Stimulated activated CD4-positive, alpha-beta T cell treated with anti-CD3 and anti-CD28 coated beads, Interleukin-2, amount 100 ng/mL, for 24 hours (primary cell): ENCODE results near the gene FMNL2.
"Not testable (repeated sequence)": the region's sequence is repeated elsewhere in the genome, so short reads cannot be mapped to it uniquely, and the experiment has no call there.

ENCODE experiments used
- DNase-seq, 2 donors: peaks; one replicate each; pipeline ENCODE4 v3.0.0-alpha.2; 2020

The FMNL2 gene

DNA sequence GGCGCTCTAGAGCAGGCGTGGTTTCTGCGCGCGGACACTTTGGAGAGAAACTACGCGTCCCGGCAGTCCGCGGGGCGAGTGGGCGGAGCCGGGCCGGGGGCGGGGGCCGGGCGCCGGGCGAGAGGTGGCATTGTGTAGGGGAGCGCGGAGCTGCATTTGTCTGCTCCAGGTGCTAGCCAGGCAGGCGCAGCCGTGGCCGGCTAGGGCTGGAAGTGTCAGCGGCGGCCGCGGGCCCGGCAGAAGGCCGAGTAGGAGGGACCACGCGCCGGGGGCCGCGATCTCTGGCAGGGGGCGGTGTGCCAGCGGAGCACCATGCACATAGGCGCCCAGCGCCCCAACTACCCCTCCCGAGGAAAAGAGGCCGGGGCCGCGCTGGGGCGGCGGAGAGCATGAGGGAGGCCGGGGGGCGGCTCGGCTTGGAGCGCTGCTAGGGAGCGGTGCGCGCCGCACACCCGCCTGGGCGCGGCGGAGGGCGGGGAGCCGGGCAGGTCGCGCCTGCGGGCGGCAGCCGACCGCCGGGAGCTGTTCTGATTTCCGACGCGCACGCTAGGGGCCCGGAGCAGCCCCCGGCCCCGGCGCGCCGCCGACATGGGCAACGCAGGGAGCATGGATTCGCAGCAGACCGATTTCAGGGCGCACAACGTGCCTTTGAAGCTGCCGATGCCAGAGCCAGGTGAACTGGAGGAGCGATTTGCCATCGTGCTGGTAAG is at the start of gene FMNL2:
Gene FMNL2, plus strand, starts transcription at position 159 of the 710 bp plus-strand sequence.
- DNase-seq, result peak; percentile 42 to 70

GRCh38 chr2:152292991-152293390 is 42.0 kb upstream of the FMNL2 start:
- DNase-seq, result no peak

DNA sequence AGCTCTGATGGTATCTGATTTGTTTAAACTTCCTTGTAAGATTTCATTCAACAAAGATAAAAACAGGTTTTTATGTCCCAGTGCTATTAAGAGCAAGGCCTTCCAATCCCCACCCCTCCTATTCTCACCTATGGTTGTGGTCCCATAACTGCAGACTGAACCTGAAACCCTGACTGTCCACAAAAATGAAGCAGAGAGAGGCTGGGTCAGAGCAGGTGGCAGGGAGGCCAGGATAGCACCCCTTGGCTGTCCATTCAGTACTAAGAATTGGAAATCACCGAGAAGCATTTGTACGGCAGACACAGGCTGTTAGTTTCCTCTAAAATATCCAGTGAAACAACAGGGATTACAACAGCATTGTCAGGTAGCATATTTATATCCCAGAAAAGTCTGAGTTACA is 37.3 kb upstream of the FMNL2 start:
- DNase-seq, result no peak

GRCh38 chr2:152298754-152299153 is 36.2 kb upstream of the FMNL2 start:
- no peak for DNase-seq

DNA sequence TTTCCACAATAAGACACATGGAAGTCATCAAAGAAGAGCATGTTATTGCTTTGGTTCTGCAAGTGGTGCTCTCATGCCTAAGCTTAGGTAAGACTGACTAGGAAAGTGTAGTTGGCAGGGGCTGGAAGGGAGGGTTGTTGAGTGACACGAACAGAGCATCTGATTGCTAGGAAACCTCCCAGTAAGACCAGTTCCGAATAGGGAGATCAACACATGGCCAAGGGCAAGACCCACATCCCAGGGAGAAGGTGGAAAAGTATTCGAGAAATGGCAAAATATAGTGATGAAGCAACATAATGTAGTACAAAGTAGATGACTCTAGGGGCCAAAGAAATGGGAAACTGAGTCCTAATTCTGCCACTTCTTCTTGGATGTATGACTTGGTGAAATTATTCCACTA is 33.8 kb upstream of the FMNL2 start:
- no peak for DNase-seq

- no peak for DNase-seq
Observed at GRCh38 chr2:152303951-152304350, 31.0 kb upstream of the FMNL2 start.

DNA sequence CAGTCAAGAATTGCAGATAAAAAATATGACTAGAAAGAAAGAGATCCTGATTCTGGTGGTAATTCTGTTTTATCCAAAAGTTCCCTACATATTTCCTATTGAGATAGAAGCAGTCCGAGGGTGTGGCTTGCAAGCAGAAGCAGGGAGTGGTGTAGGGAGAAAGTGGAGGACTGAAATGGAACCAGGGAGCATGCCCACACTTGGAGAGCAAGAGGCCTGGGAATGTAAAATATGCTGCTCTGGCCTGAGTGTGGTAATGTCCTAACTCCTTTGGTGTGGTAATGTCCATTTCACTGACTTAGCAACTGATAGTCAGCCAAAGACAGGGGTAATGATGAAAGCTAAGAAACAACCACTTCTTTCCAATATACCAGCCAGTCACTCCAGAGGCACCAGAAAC is 30.1 kb upstream of the FMNL2 start:
- no peak for DNase-seq

DNA sequence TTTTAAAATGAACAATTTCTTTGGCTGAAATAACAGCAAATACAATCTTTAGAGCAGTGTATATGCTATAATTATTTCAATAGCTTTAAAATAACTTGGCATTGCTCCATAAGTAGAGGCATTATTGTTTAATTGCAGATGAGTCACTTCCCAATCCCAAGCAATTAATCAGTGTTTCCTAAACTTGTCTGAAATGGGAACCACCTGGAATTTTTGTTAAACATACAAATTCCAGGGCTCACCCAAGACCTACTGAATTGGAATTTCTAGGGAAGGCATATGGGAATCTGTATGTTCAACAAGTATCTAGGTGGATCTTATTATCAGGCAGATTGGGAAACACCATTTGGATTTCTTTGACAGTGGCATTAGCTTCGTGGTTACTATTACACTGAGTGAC is 27.1 kb upstream of the FMNL2 start:
- DNase-seq, result no peak

GRCh38 chr2:152309352-152310214 is 25.4 kb upstream of the FMNL2 start:
- no peak for DNase-seq

DNA sequence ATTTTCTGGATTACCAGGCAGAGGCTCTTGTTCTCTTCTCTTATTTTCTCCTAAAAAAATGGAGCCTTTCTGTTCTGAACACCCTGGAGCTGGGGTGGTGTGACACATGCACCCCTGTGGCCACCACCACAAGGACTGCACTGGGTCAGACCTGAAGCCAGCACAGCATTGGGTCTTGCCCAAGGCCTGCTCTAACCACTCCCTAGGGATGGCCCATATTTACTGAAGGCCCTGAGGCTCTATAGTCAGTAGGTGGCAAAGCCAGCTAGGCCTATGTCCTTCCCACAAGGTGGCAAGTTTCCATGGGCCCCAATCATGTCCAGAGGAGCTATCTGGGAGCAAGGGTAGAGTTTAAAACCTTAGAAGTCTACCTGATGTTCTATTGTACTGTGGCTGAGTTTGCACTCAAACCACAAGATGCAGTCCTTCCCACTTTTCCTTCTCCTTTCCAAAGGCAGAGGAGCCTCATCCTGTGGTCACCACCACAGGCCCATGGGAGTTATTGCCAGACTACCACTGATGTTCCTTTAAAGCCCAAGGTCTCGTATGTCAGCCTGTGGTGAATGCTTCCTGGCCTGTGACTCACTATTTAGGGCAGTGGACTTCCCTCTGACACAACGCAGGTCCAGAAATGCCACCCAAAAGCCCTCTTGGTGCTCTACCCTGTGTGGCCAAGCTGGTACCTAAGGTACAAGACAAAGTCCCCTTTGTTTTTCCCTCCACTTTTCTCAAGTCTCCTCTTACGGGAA is 15.0 kb upstream of the FMNL2 start:
- no peak for DNase-seq

DNA sequence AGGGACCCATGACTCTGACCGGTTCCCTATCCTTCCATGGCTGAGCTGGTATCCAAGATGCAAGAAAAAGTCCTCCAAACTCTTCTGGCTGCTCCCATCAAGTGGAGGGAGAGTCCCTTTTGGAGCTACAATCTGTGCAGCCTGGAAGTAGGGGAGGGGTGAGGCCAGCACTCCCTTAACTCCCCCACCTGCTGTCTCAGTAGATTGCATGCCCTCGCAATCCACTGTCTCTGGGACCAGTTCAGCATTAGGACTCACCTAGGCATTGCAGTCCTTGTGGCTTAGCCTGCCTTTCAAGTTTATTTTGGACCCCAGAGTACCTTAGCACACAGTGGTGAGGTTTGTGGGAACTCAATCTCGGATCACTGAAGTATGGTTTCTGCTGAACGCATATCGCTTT is 14.2 kb upstream of the FMNL2 start:
- no peak for DNase-seq

DNA sequence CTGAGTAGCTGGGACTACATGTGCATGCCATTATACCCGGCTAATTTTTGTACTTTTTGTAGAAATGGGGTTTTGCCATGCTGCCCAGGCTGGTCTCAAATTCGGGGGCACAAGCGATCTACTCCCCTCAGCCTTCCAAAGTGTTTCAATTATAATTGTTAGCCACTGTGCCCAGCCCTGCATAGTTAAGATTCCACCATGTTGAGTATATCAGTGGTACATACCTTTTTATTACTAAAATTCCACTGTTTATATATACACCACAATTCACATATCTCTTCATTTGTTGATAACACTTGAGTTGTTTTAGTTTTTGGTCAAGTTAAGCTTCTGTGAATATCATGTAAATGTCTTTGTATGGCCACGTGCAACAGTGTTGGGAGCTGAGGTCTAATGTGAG is 12.8 kb upstream of the FMNL2 start:
- DNase-seq, result no peak

DNA sequence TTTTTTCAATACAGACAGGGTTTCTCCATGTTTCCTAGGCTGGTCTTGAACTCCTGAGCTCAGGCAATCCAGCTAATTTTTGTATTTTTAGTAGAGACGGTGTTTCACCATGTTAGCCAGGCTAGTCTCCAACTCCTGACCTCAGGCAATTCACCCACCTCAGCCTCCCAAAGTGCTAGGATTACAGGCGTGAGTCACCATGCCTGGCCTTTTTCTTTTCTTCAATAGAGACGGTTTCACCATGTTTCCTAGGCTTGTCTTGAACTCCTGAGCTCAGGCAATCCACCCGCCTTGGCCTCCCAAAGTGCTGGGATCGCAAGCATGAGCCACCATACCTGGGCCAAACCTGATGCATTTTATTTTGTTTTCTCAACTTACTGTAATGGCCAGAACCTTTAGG is 9.8 kb upstream of the FMNL2 start:
- not testable (repeated sequence) for DNase-seq

- DNase-seq, result no peak
Observed at GRCh38 chr2:152326710-152327109, 8.3 kb upstream of the FMNL2 start.

DNA sequence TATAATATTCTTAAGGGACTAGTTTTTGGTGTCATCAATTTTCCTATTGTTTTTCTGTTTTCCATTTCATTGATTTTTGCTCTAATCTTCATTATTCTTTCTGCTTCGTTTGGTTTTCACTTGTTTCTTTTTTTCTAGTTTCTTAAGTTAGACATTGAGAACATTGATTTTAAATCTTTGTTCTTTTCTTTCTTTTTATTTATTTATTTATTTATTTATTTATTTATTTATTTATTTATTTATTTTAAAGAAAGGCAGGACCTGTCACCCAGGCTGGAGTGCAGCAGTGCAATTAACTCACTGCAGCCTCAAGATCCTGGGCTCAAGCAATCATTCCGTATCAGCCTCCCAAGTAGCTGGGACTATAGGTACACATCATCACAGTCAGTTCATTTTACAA is 7.0 kb upstream of the FMNL2 start:
- no peak for DNase-seq

DNA sequence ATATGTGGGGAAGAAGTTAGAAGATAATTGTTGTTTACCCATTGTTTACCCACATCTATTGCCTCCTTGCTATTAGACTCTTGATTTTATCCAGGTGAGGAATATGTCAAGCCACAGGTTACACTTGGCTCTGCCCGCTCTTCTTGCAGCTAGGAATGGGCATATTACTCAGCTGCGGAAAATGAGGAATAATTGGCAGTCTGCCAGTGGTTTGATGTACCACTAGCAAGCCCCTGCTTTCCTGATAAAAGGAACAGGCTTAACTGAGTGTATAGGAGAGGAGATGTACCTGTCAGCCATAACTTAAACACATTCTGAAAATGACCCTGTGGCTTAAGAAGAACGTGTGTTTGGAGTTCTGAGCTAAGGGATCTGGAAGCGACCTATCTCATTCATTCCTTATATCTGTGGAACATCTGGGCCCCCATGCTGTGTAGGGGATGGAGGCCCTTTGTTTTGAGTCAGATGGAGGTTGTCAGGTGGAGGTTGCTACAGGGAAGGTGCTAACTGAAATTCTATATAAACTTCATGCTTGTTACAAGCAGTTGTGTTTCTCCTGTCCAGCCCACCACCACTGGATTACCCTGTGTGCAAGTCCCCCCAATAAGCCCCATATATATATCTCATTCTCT is 4.6 kb upstream of the FMNL2 start:
- DNase-seq, result no peak

DNA sequence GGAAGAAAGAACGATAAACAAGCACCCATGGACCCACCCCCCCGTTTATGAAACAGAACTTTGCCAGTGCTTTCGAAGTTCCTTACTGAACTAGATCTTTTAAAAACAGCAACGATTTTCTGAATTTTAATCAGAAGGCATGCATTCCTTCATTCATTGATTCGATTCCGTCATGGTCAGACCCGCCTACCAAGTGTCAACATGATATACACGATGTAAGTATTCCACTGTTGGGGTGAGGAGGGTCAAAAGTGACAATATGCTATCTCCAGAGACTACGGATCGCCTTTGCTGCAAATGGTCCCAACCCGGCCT is 316 bp upstream of the FMNL2 start:
- no peak for DNase-seq

GRCh38 chr2:152335726-152336118 is 748 bp downstream of the FMNL2 start:
- DNase-seq, result peak in 1 of 2 donors; percentile 45

GRCh38 chr2:152336119-152336853 is 1.3 kb downstream of the FMNL2 start:
- peak in 1 of 2 donors; percentile 0 for DNase-seq

- DNase-seq, result no peak
Observed at GRCh38 chr2:152336854-152337510, 2.0 kb downstream of the FMNL2 start.

GRCh38 chr2:152337511-152337903 is 2.5 kb downstream of the FMNL2 start:
- no peak for DNase-seq
